Measurements from ENCODE around the gene PRCC.

The PRCC gene

GRCh38 chr1:156842618-156843300, 75.4 kb downstream of the PRCC start:
- no peak for DNase-seq (ENCODE audit: low read depth)
- Histone ChIP-seq H3K27me3 (replicated peaks; ENCODE audit: control insufficient read depth, insufficient read depth, low read length) (peaks cover 60% of the 10 kb centered on the region), H3K4me1 (ENCODE audit: control insufficient read depth, insufficient read depth, low read length) (no peaks in the 10 kb centered on the region), H3K4me3 (ENCODE audit: low read length) (no peak overlapping the region), H3K9me3 (ENCODE audit: control insufficient read depth, low read length) (no peaks in the 10 kb centered on the region), H3K36me3 (ENCODE audit: control insufficient read depth, insufficient read depth, low read length, severe bottlenecking) (no peaks in the 10 kb centered on the region), H3K9ac (ENCODE audit: low read length) (no peak overlapping the region)

GRCh38 chr1:156844102-156844501, 76.8 kb downstream of the PRCC start:
- no peak for DNase-seq (ENCODE audit: low read depth)
- H3K4me3 ChIP-seq (ENCODE audit: low read length), result no peak overlapping the region
- peaks cover 69% of the 10 kb centered on the region for H3K27me3 ChIP-seq (replicated peaks; ENCODE audit: control insufficient read depth, insufficient read depth, low read length)
- H3K9ac ChIP-seq (ENCODE audit: low read length), result no peak overlapping the region
- no peaks in the 10 kb centered on the region for H3K4me1 ChIP-seq (ENCODE audit: control insufficient read depth, insufficient read depth, low read length)
- H3K9me3 ChIP-seq (ENCODE audit: control insufficient read depth, low read length), result no peaks in the 10 kb centered on the region
- H3K36me3 ChIP-seq (ENCODE audit: control insufficient read depth, insufficient read depth, low read length, severe bottlenecking), result no peaks in the 10 kb centered on the region

GRCh38 chr1:156844638-156845037, 77.3 kb downstream of the PRCC start:
- Histone ChIP-seq H3K27me3 (replicated peaks; ENCODE audit: control insufficient read depth, insufficient read depth, low read length) (peaks cover 63% of the 10 kb centered on the region), H3K4me1 (ENCODE audit: control insufficient read depth, insufficient read depth, low read length) (no peaks in the 10 kb centered on the region), H3K9ac (ENCODE audit: low read length) (no peak overlapping the region), H3K36me3 (ENCODE audit: control insufficient read depth, insufficient read depth, low read length, severe bottlenecking) (no peaks in the 10 kb centered on the region), H3K4me3 (ENCODE audit: low read length) (no peak overlapping the region), H3K9me3 (ENCODE audit: control insufficient read depth, low read length) (no peaks in the 10 kb centered on the region)
- DNase-seq (ENCODE audit: low read depth), result no peak

- no peaks in the 10 kb centered on the region for H3K36me3 ChIP-seq (ENCODE audit: control insufficient read depth, insufficient read depth, low read length, severe bottlenecking)
- no peak overlapping the region for H3K4me3 ChIP-seq (ENCODE audit: low read length)
- no peak for DNase-seq (ENCODE audit: low read depth)
- H3K9ac ChIP-seq (ENCODE audit: low read length), result no peak overlapping the region
- peaks cover 61% of the 10 kb centered on the region for H3K27me3 ChIP-seq (replicated peaks; ENCODE audit: control insufficient read depth, insufficient read depth, low read length)
- H3K9me3 ChIP-seq (ENCODE audit: control insufficient read depth, low read length), result no peaks in the 10 kb centered on the region
- no peaks in the 10 kb centered on the region for H3K4me1 ChIP-seq (ENCODE audit: control insufficient read depth, insufficient read depth, low read length)
Measured at GRCh38 chr1:156845055-156845952, 78.0 kb downstream of the PRCC start.

GRCh38 chr1:156845953-156846545, 78.7 kb downstream of the PRCC start:
- Histone ChIP-seq H3K27me3 (replicated peaks; ENCODE audit: control insufficient read depth, insufficient read depth, low read length) (peaks cover 59% of the 10 kb centered on the region), H3K36me3 (ENCODE audit: control insufficient read depth, insufficient read depth, low read length, severe bottlenecking) (no peaks in the 10 kb centered on the region), H3K4me1 (ENCODE audit: control insufficient read depth, insufficient read depth, low read length) (no peaks in the 10 kb centered on the region), H3K4me3 (ENCODE audit: low read length) (no peak overlapping the region), H3K9me3 (ENCODE audit: control insufficient read depth, low read length) (no peaks in the 10 kb centered on the region), H3K9ac (ENCODE audit: low read length) (no peak overlapping the region)
- DNase-seq (ENCODE audit: low read depth), result no peak

- H3K4me1 ChIP-seq (ENCODE audit: control insufficient read depth, insufficient read depth, low read length), result no peaks in the 10 kb centered on the region
- no peaks in the 10 kb centered on the region for H3K9me3 ChIP-seq (ENCODE audit: control insufficient read depth, low read length)
- no peak for DNase-seq (ENCODE audit: low read depth)
- no peak overlapping the region for H3K9ac ChIP-seq (ENCODE audit: low read length)
- H3K4me3 ChIP-seq (ENCODE audit: low read length), result no peak overlapping the region
- no peaks in the 10 kb centered on the region for H3K36me3 ChIP-seq (ENCODE audit: control insufficient read depth, insufficient read depth, low read length, severe bottlenecking)
- H3K27me3 ChIP-seq (replicated peaks; ENCODE audit: control insufficient read depth, insufficient read depth, low read length), result peaks cover 54% of the 10 kb centered on the region
Measured at GRCh38 chr1:156846643-156847042, 79.3 kb downstream of the PRCC start.

GRCh38 chr1:156847591-156848460, 80.5 kb downstream of the PRCC start:
- H3K4me1 ChIP-seq (ENCODE audit: control insufficient read depth, insufficient read depth, low read length), result peaks cover 6% of the 10 kb centered on the region

GRCh38 chr1:156848461-156849150, 81.3 kb downstream of the PRCC start:
- no peak for DNase-seq (ENCODE audit: low read depth)
- H3K4me1 ChIP-seq (ENCODE audit: control insufficient read depth, insufficient read depth, low read length), result peaks cover 6% of the 10 kb centered on the region
- H3K36me3 ChIP-seq (ENCODE audit: control insufficient read depth, insufficient read depth, low read length, severe bottlenecking), result no peaks in the 10 kb centered on the region
- no peak overlapping the region for H3K4me3 ChIP-seq (ENCODE audit: low read length)
- H3K9me3 ChIP-seq (ENCODE audit: control insufficient read depth, low read length), result no peaks in the 10 kb centered on the region
- H3K9ac ChIP-seq (ENCODE audit: low read length), result no peak overlapping the region
- peaks cover 57% of the 10 kb centered on the region for H3K27me3 ChIP-seq (replicated peaks; ENCODE audit: control insufficient read depth, insufficient read depth, low read length)

More at GRCh38 chr1:156847591-156848460, 80.5 kb downstream of the PRCC start:
- no peak for DNase-seq (ENCODE audit: low read depth)
- no peak overlapping the region for H3K9ac ChIP-seq (ENCODE audit: low read length)
- H3K4me3 ChIP-seq (ENCODE audit: low read length), result no peak overlapping the region
- no peaks in the 10 kb centered on the region for H3K9me3 ChIP-seq (ENCODE audit: control insufficient read depth, low read length)
- H3K27me3 ChIP-seq (replicated peaks; ENCODE audit: control insufficient read depth, insufficient read depth, low read length), result peaks cover 56% of the 10 kb centered on the region
- no peaks in the 10 kb centered on the region for H3K36me3 ChIP-seq (ENCODE audit: control insufficient read depth, insufficient read depth, low read length, severe bottlenecking)

GRCh38 chr1:156849151-156849496, 81.8 kb downstream of the PRCC start:
- Histone ChIP-seq H3K9ac (ENCODE audit: low read length) (no peak overlapping the region), H3K27me3 (replicated peaks; ENCODE audit: control insufficient read depth, insufficient read depth, low read length) (peaks cover 57% of the 10 kb centered on the region), H3K4me3 (ENCODE audit: low read length) (no peak overlapping the region), H3K4me1 (ENCODE audit: control insufficient read depth, insufficient read depth, low read length) (peaks cover 6% of the 10 kb centered on the region), H3K9me3 (ENCODE audit: control insufficient read depth, low read length) (no peaks in the 10 kb centered on the region), H3K36me3 (ENCODE audit: control insufficient read depth, insufficient read depth, low read length, severe bottlenecking) (no peaks in the 10 kb centered on the region)
- DNase-seq (ENCODE audit: low read depth), result no peak

Data from adipocyte (in vitro differentiated cells).